Measurements from ENCODE around the gene PCDHA11.
"Not testable (repeated sequence)": the region's sequence is repeated elsewhere in the genome, so short reads cannot be mapped to it uniquely, and the experiment has no call there.

Gene PCDHA11

GRCh38 chr5:140849831-140850634, 18.7 kb upstream of the PCDHA11 start:
- DNase-seq (ENCODE audit: low spot score): not testable (repeated sequence)

GRCh38 chr5:140855772-140856674, 12.7 kb upstream of the PCDHA11 start, which contains the start of gene PCDHA10:
Gene PCDHA10, plus strand, starts transcription at chr5:140855897. Its CDS starts 152 bp downstream, at chr5:140856049.
- DNase-seq (ENCODE audit: low spot score): peak; percentile 68

GRCh38 chr5:140857177-140857986, 11.4 kb upstream of the PCDHA11 start:
- DNase-seq (ENCODE audit: low spot score): no peak

- DNase-seq (ENCODE audit: low spot score): no peak
Observed at GRCh38 chr5:140857987-140858240, 10.8 kb upstream of the PCDHA11 start.

GRCh38 chr5:140862441-140863295, 6.1 kb upstream of the PCDHA11 start:
- DNase-seq (ENCODE audit: low spot score): no peak

GRCh38 chr5:140869555-140869886, 764 bp downstream of the PCDHA11 start:
- DNase-seq (ENCODE audit: low spot score): no peak

- no peak for DNase-seq (ENCODE audit: low spot score)
Observed at GRCh38 chr5:140870221-140871201, 1.8 kb downstream of the PCDHA11 start.

- peak; percentile 59 for DNase-seq (ENCODE audit: low spot score)
Observed at GRCh38 chr5:140875085-140876065, 6.6 kb downstream of the PCDHA11 start, which contains the start of gene PCDHA12. Gene PCDHA12, plus strand, starts transcription at chr5:140875308. Its CDS starts 165 bp downstream, at chr5:140875473.

- not testable (repeated sequence) for DNase-seq (ENCODE audit: low spot score)
Observed at GRCh38 chr5:140876541-140877261, 7.9 kb downstream of the PCDHA11 start.

- no peak for DNase-seq (ENCODE audit: low spot score)
Observed at GRCh38 chr5:140877262-140877581, 8.5 kb downstream of the PCDHA11 start.

GRCh38 chr5:140881889-140882590, 13.3 kb downstream of the PCDHA11 start, which contains the start of gene PCDHA13:
Gene PCDHA13, plus strand, starts transcription at chr5:140882124. Its CDS starts 145 bp downstream, at chr5:140882269.
- peak; percentile 37 for DNase-seq (ENCODE audit: low spot score)

- peak; percentile 25 for DNase-seq (ENCODE audit: low spot score)
Observed at GRCh38 chr5:140882591-140882899, 13.8 kb downstream of the PCDHA11 start.

GRCh38 chr5:140883373-140883772, 14.6 kb downstream of the PCDHA11 start:
- no peak for DNase-seq (ENCODE audit: low spot score)

GRCh38 chr5:140883927-140884697, 15.4 kb downstream of the PCDHA11 start:
- DNase-seq (ENCODE audit: low spot score): no peak

GRCh38 chr5:140916325-140916724, 47.6 kb downstream of the PCDHA11 start:
- DNase-seq (ENCODE audit: low spot score): peak; percentile 36

Measured in kidney tubule cell (primary cell).